ENCODE data around the gene SMIM24.

Gene SMIM24

DNA sequence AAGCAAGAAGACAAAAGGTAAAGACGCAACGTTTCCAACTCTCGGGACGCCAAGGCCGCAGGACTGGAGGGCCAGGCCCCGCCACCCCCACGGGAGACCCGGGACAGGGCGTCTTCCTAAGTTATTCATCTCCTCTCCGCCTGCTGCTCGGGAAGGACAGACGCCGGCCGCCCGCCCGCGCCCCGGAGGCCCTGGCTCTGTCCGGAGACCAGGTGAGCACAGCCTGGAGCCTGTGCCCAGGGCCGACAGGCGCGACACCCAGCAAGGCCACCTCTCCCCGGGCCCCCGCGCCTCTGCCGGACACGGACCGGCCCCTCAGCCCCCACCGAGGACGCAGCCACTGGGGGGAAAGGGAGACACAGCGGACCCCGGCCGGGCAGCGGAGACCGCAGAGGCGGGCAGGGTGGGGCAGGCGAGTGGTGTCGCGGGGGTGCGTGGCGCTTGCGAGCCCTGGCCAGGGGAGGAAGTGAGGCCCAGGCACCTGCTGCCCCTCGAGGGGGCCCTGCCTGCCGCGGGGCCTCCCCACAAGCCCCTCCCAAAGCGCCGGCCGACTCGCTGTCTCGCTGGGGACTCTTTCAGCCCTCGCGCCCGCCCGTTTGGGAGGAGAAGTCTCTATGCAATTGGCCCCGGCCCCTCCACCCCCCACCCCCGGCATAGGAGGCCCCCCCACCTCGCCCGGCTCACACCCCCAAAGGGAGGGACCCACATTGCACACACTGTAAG is 17.2 kb downstream of the SMIM24 start:
- Histone ChIP-seq H3K79me2 (ENCODE audit: insufficient read depth, low read length) (no peaks in the 10 kb centered on the region), H3K9ac (ENCODE audit: low read length) (no peak overlapping the region), H3K9me3 (ENCODE audit: insufficient read depth, low read length) (no peaks in the 10 kb centered on the region), H3K4me2 (ENCODE audit: low read depth, low read length, poor library complexity, severe bottlenecking) (no peak overlapping the region), H3K9me2 (replicated peaks; ENCODE audit: insufficient read depth, low read length) (no peaks in the 10 kb centered on the region), H3K27ac (ENCODE audit: low read depth, low read length) (no peak overlapping the region), H3K4me3 (ENCODE audit: insufficient read depth, low read length, poor library complexity, severe bottlenecking) (no peak overlapping the region), H2AFZ (ENCODE audit: low read depth, low read length, severe bottlenecking) (no peak overlapping the region), H3K27me3 (ENCODE audit: low read length) (no peaks in the 10 kb centered on the region), H4K20me1 (ENCODE audit: low read depth, low read length) (no peaks in the 10 kb centered on the region), H3F3A (ENCODE audit: insufficient read depth) (no peaks in the 10 kb centered on the region), H3K36me3 (ENCODE audit: low read length) (no peaks in the 10 kb centered on the region)
- TF ChIP-seq EZH2phosphoT487 (conservative IDR thresholded peaks at IDR 0.05; ENCODE audit: low read length), result no peak
- TF ChIP-seq, protein P1, sequence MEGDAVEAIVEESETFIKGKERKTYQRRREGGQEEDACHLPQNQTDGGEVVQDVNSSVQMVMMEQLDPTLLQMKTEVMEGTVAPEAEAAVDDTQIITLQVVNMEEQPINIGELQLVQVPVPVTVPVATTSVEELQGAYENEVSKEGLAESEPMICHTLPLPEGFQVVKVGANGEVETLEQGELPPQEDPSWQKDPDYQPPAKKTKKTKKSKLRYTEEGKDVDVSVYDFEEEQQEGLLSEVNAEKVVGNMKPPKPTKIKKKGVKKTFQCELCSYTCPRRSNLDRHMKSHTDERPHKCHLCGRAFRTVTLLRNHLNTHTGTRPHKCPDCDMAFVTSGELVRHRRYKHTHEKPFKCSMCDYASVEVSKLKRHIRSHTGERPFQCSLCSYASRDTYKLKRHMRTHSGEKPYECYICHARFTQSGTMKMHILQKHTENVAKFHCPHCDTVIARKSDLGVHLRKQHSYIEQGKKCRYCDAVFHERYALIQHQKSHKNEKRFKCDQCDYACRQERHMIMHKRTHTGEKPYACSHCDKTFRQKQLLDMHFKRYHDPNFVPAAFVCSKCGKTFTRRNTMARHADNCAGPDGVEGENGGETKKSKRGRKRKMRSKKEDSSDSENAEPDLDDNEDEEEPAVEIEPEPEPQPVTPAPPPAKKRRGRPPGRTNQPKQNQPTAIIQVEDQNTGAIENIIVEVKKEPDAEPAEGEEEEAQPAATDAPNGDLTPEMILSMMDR (IDR thresholded peaks at IDR 0.05; ENCODE audit: insufficient read depth, low read length, poor library complexity, severe bottlenecking), result no peak

DNA sequence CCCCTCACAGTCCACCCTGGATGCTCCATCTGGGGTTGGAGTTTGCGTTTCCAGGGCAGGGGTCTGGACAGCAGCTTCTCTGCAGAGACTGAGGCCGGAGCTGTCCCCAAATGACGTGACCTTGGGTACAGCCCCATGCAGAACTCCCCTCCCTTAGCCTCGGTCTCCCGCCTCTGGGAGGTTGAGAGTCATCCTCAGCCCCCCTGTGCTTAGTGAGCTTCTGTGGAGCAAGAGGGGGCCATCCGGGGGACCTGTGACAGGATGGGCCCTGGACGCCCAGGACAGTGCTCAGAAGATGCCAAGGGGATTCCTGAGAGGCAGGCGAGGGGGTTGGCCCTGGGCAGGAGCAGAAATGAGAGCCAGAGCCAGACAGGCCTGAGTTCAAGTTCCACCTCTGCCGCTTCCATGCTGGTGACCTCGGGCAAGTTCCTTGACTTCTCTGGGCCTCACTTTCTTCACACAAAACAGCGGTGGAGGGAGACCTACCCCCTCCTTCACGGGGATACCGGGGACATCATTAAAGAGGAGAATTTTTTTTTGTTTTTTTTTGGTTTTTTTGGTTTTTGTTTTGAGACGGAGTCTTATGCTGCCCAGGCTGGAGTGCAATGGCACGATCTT is 20.3 kb downstream of the SMIM24 start:
- no peaks in the 10 kb centered on the region for H3K9me2 ChIP-seq (replicated peaks; ENCODE audit: insufficient read depth, low read length)
- H3K4me2 ChIP-seq (ENCODE audit: low read depth, low read length, poor library complexity, severe bottlenecking), result no peak overlapping the region
- no peaks in the 10 kb centered on the region for H3F3A ChIP-seq (ENCODE audit: insufficient read depth)
- TF ChIP-seq, protein P1 (IDR thresholded peaks at IDR 0.05; ENCODE audit: insufficient read depth, low read length, poor library complexity, severe bottlenecking), result no peak
- TF ChIP-seq EZH2phosphoT487 (conservative IDR thresholded peaks at IDR 0.05; ENCODE audit: low read length), result no peak
- H3K79me2 ChIP-seq (ENCODE audit: insufficient read depth, low read length), result no peaks in the 10 kb centered on the region
- no peaks in the 10 kb centered on the region for H3K36me3 ChIP-seq (ENCODE audit: low read length)
- no peaks in the 10 kb centered on the region for H3K9me3 ChIP-seq (ENCODE audit: insufficient read depth, low read length)
- no peak overlapping the region for H3K27ac ChIP-seq (ENCODE audit: low read depth, low read length)
- no peak overlapping the region for H3K9ac ChIP-seq (ENCODE audit: low read length)
- no peak overlapping the region for H2AFZ ChIP-seq (ENCODE audit: low read depth, low read length, severe bottlenecking)
- no peaks in the 10 kb centered on the region for H4K20me1 ChIP-seq (ENCODE audit: low read depth, low read length)
- no peaks in the 10 kb centered on the region for H3K27me3 ChIP-seq (ENCODE audit: low read length)
- no peak overlapping the region for H3K4me3 ChIP-seq (ENCODE audit: insufficient read depth, low read length, poor library complexity, severe bottlenecking)

DNA sequence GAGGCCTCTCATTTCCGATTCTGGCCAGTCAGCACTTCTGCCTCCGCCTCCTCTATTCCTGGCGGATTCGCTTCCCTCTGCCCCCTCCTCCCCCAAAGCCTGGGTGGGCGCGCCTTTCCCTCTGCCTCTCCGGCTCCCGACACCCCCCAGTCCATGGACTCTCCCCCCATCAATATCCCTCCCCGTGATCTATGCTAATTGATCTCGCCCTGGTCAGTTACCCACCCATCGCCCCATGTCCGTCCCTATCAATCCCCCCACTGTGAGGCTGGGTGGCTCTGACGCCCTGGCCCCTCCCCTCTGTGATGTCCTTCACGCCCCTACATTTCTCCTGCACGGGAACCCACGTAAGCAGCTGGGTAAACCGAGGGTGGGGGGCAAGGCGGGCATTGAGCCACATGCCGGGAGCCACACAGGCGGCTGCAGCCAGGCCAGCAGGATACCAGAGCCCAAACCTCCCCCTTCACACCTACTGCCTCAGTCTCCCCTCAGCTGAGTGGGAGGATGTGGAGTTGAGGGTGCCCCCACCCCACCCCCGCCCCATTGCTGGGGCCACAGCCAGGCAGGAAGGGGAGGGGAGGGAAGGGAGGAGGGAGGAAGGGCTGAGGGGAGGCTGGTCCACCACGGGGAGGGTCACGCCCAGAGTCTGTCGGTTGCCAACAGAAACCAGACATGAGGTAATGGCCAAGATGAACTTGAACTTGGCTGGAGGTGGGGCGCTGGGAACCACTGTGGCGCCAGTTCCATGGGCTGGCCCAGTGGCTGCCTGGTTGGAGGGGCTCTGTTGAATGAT is 21.0 kb downstream of the SMIM24 start:
- H3K27me3 ChIP-seq (ENCODE audit: low read length), result no peaks in the 10 kb centered on the region
- H3K4me2 ChIP-seq (ENCODE audit: low read depth, low read length, poor library complexity, severe bottlenecking), result no peak overlapping the region
- H3K9me2 ChIP-seq (replicated peaks; ENCODE audit: insufficient read depth, low read length), result no peaks in the 10 kb centered on the region
- no peak overlapping the region for H3K4me3 ChIP-seq (ENCODE audit: insufficient read depth, low read length, poor library complexity, severe bottlenecking)
- no peaks in the 10 kb centered on the region for H4K20me1 ChIP-seq (ENCODE audit: low read depth, low read length)
- no peak for TF ChIP-seq EZH2phosphoT487 (conservative IDR thresholded peaks at IDR 0.05; ENCODE audit: low read length)
- TF ChIP-seq, protein P1 (IDR thresholded peaks at IDR 0.05; ENCODE audit: insufficient read depth, low read length, poor library complexity, severe bottlenecking), result no peak
- H3K9me3 ChIP-seq (ENCODE audit: insufficient read depth, low read length), result no peaks in the 10 kb centered on the region
- no peaks in the 10 kb centered on the region for H3F3A ChIP-seq (ENCODE audit: insufficient read depth)
- no peak overlapping the region for H3K27ac ChIP-seq (ENCODE audit: low read depth, low read length)
- H3K36me3 ChIP-seq (ENCODE audit: low read length), result no peaks in the 10 kb centered on the region
- no peak overlapping the region for H2AFZ ChIP-seq (ENCODE audit: low read depth, low read length, severe bottlenecking)
- no peaks in the 10 kb centered on the region for H3K79me2 ChIP-seq (ENCODE audit: insufficient read depth, low read length)
- no peak overlapping the region for H3K9ac ChIP-seq (ENCODE audit: low read length)

All from SU-DHL-6 (cell line).